CD4-positive, alpha-beta T cell treated with Interleukin-6 at 100 ng/mL for 8 hours (primary cell): ENCODE measurements around the gene FASTK.
"Not testable (repeated sequence)": the region's sequence is repeated elsewhere in the genome, so short reads cannot be mapped to it uniquely, and the experiment has no call there.

Experiments
- DNase-seq: peaks from one replicate; pipeline ENCODE4 v3.0.0-alpha.2; 2020; ENCODE audit warnings: mixed read lengths, low spot score

Gene FASTK

GRCh38 chr7:151047976-151048815 is 32.4 kb downstream of the FASTK start, which contains the start of gene ASIC3:
Gene ASIC3, plus strand, starts transcription at chr7:151048531. Its CDS starts 355 bp downstream, at chr7:151048886.
- no peak for DNase-seq

GRCh38 chr7:151046603-151047573 is 33.7 kb downstream of the FASTK start:
- DNase-seq = no peak

GRCh38 chr7:151045967-151046366 is 34.6 kb downstream of the FASTK start:
- DNase-seq = no peak

- no peak for DNase-seq
Observed at GRCh38 chr7:151045262-151045661, 35.3 kb downstream of the FASTK start.

- DNase-seq = no peak
Observed at GRCh38 chr7:151043959-151044358, 36.6 kb downstream of the FASTK start.

- DNase-seq = not testable (repeated sequence)
Observed at GRCh38 chr7:151043449-151043848, 37.2 kb downstream of the FASTK start.

- DNase-seq = no peak
Observed at GRCh38 chr7:151040616-151041375, 39.8 kb downstream of the FASTK start.

GRCh38 chr7:151039850-151040548 is 40.6 kb downstream of the FASTK start:
- no peak for DNase-seq

- DNase-seq = peak; percentile 34
Observed at GRCh38 chr7:151038951-151039849, 41.4 kb downstream of the FASTK start.

- no peak for DNase-seq
Observed at GRCh38 chr7:151035902-151036301, 44.7 kb downstream of the FASTK start.

- no peak for DNase-seq
Observed at GRCh38 chr7:151035026-151035717, 45.4 kb downstream of the FASTK start.

- no peak for DNase-seq
Observed at GRCh38 chr7:151034312-151035025, 46.1 kb downstream of the FASTK start.

- DNase-seq = no peak
Observed at GRCh38 chr7:151033864-151034249, 46.8 kb downstream of the FASTK start.

- no peak for DNase-seq
Observed at GRCh38 chr7:151032936-151033863, 47.4 kb downstream of the FASTK start.

GRCh38 chr7:151031011-151031410 is 49.6 kb downstream of the FASTK start:
- no peak for DNase-seq

- no peak for DNase-seq
Observed at GRCh38 chr7:151028948-151029501, 51.6 kb downstream of the FASTK start.

GRCh38 chr7:151028131-151028947 is 52.3 kb downstream of the FASTK start, which contains the start of gene ABCB8:
Gene ABCB8, plus strand, starts transcription at chr7:151028450. Its CDS starts 66 bp downstream, at chr7:151028516.
- DNase-seq = peak; percentile 98
